GM21723 (cell line): ENCODE measurements around the gene MT4.

Experiments
- ATAC-seq: cut with Tn5 transposase; IDR thresholded peaks from one replicate; pipeline ENCODE4 v1.9.1; 2021; ENCODE audit warnings: mild to moderate bottlenecking, moderate library complexity; ENCODE audit not compliant: unreplicated experiment

MT4 gene

GRCh38 chr16:56618138-56618537, 53.3 kb downstream of the MT4 start:
- ATAC-seq = no peak
